Epithelial cell of proximal tubule (primary cell): ENCODE data around the gene RASL12. TPM values are rescaled to one million over a fixed set of nuclear protein-coding genes. Genes with fewer than 3 reads are reported as not detected.
A peak's percentile ranks its signal among the peaks of the same experiment; 100 is the strongest.

ENCODE experiments used
- DNase-seq: peaks from one replicate; pipeline ENCODE4 v3.0.0-alpha.2; 2011; ENCODE audit warnings: low read depth
- H3K4me3 ChIP-seq: 2 replicates; pipeline ENCODE4 v1.5.1; 2011; ENCODE audit warnings: low read depth, mild to moderate bottlenecking, low read length
- total RNA-seq: library from RNA; depleted of rRNA; stranded (reverse); fragments of >200 nt; gene quantifications from 2 replicates; pipeline ENCODE4 v1.2.3, GENCODE V29; 2015
- TF ChIP-seq, protein P1 (sequence below): conservative IDR thresholded peaks from 2 replicates; pipeline ENCODE4 v1.5.1; 2012; ENCODE audit warnings: low read depth, mild to moderate bottlenecking, low read length

RASL12 gene
- total RNA-seq, 1 donor from 2014 or later, result not detected

DNA sequence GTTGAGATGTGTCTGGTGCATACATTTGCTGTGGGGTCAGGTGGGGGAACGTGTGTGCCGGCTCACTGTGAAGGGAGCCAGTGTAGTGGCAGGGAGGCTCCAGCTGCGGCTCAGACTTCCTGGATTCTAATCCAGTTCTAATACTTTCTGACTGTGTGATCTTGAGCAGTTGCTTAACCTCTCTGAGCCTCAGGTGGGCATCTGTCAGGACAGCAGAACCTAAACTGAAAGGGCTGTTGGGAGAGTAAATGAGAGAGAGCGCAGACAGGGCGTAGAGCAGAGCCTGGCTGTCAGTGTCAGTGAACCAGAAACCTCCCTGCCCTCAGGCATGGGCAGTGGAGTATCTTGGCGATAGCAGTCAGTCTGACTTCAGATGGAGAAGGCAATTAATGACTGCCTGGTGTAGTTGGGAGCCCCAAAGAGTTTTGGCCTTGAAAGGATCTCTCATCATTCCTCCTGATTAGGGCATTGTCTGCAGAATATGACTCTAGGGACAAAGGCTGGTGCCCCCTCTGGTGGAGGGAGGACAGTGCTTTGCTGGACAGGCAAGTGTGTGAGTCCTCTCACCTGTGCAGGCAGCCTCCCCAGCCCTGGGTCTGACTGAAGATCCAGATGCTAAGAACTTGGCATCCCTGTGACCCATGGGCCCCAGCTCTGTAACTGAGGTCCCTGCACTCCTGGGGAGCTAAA, 18.3 kb upstream of the RASL12 start:
- no peak overlapping the region for H3K4me3 ChIP-seq
- no peak for DNase-seq
- TF ChIP-seq, protein P1, sequence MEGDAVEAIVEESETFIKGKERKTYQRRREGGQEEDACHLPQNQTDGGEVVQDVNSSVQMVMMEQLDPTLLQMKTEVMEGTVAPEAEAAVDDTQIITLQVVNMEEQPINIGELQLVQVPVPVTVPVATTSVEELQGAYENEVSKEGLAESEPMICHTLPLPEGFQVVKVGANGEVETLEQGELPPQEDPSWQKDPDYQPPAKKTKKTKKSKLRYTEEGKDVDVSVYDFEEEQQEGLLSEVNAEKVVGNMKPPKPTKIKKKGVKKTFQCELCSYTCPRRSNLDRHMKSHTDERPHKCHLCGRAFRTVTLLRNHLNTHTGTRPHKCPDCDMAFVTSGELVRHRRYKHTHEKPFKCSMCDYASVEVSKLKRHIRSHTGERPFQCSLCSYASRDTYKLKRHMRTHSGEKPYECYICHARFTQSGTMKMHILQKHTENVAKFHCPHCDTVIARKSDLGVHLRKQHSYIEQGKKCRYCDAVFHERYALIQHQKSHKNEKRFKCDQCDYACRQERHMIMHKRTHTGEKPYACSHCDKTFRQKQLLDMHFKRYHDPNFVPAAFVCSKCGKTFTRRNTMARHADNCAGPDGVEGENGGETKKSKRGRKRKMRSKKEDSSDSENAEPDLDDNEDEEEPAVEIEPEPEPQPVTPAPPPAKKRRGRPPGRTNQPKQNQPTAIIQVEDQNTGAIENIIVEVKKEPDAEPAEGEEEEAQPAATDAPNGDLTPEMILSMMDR, result peak; percentile 74

DNA sequence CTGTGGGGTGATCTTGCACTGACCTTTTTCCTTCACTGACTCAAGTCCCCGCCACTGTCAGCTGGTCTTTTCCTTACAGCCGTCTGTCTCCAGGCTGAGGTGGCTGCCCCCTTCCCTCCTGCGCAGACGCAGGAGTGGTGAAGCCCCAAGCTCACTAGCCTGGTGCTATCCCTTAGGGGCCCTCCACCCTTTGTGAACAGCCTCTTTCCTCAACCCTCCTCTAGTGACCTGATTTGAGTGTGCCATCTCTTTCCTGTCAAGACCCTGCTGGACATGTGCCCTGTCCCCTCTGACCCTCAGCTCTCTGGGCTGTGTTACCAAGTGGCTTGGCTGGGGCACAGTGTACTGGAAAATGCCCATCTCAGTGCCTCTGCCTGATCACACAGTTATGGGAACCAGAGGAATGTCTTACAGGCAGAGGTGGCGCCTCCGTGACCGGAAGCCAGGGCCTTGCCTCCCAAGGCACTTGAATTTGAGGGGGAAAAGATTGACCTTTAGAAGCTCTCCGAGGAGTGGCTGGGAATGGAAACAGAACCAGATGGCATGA, 17.5 kb upstream of the RASL12 start:
- no peak for DNase-seq
- TF ChIP-seq, protein P1, result no peak
- H3K4me3 ChIP-seq, result no peak overlapping the region

DNA sequence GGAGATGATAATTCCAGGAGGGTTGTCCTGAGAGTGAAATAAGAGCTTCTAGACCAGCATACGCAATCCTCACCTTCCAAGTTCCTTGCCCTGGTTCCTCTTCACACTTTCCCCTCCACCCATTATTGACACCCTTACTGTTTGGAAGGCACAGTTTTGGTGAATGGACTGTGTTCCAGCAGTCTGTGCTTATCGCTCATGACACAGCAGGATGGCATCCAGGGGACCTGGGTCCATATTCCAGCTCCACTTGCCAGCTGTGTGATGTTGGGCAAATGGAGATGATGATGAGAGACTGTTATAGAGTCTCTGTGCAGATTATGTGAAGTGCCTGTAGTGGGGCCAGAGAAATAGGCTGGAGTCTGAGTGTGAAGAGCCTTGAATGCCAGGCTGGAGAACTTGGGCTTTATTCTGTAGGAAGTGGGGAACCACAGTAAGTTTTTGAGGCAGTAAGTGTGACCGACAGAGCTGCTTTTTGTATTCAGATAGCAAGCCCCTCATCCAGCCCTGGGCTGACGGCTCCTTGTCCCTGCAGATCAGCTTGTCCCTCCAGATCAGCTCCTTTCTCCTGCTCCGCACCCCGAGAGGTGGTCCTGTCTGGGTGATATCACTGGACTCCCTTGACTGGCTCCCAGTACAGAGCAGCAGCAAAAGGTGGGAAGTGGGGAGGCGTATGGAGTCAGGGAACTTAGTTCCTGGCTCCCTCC, 16.9 kb upstream of the RASL12 start:
- TF ChIP-seq, protein P1, result no peak
- no peak for DNase-seq
- no peak overlapping the region for H3K4me3 ChIP-seq

DNA sequence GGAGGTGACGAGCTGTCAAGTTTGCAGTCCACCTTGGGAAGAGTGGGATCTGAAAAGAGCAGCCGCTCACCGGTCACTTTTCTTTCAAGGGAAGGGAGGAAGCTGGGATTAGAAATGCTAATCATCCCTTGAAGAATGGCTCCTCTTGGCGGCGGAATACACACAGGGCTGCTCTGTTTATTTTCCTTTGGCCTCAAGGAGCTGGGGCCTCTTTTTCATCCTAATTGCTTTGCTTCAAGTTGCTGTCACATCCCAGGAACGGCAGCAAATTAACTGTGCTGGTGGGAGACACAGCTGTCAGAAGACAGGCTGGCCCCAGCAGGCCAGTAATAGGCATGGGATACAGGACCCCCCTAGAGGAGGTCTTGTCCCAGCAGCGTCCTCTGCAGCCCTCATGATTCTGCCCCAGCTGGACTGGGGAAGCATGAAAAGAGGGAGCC, 15.5 kb upstream of the RASL12 start:
- DNase-seq, result no peak
- H3K4me3 ChIP-seq, result no peak overlapping the region
- TF ChIP-seq, protein P1, result peak; percentile 26

DNA sequence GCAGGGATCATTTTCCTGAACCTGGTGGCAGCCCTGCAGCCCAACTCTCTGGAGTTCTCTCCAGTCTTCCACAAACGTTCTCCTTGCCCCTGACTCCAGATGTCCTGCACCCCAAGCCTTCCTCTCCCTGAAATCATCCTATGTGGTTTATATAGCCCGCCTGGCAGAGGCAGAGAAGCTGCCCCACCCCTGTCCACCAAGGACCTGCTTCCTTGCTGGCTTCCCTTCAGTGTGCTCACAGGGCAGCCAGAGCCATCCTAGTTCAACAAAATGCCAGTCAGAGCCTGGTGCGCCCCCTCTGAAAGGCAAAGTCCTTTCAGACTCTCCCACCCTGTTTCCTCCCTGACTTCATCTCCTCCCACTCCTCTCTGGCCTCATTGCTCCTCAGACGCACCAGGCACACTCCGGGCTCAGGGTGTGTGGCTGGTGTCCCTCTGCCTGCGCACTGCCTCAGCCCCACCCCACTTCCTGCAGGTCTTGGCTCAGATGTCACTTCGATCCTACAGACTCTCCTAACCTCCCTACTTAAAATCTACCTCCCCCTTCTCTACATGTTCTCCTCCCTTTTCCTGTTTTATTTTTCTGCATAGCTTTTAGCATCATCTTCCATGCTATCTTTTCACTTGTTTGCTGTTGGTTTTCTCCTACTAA, 14.6 kb upstream of the RASL12 start:
- no peak overlapping the region for H3K4me3 ChIP-seq
- TF ChIP-seq, protein P1, result no peak
- no peak for DNase-seq

DNA sequence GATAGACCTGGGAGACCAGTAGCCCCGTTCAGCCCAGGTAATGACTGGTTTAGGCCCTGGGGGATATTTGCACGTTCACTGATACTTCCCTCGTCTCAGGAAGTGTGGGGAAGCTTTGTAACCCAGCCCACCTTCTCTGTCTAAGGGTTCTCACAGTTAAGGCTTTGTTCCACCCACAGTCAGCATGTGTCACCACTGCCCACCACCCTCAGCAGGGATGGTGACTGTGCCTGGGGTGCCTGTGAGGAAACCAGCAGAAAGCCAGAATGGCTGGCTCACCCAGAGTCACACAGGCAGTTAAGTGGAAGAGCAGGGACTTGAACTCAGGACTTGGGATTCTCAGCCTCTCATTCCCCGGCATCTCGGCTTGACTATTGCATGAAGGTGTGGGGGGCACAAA, 14.0 kb upstream of the RASL12 start:
- DNase-seq, result no peak

More for the DNA sequence above, 14.0 kb upstream of the RASL12 start:
- no peak overlapping the region for H3K4me3 ChIP-seq
- TF ChIP-seq, protein P1, result no peak
